Astrocyte of the hippocampus (primary cell): ENCODE data around the gene LTF.
"Not testable (repeated sequence)": the region's sequence is repeated elsewhere in the genome, so short reads cannot be mapped to it uniquely, and the experiment has no call there.

Experiments used
- DNase-seq: peaks from one replicate; pipeline ENCODE4 v3.0.0; 2011; ENCODE audit warnings: low read depth, low spot score

The LTF gene

GRCh38 chr3:46416125-46416810 lies 48.4 kb downstream of the LTF start:
- DNase-seq, result no peak

DNA sequence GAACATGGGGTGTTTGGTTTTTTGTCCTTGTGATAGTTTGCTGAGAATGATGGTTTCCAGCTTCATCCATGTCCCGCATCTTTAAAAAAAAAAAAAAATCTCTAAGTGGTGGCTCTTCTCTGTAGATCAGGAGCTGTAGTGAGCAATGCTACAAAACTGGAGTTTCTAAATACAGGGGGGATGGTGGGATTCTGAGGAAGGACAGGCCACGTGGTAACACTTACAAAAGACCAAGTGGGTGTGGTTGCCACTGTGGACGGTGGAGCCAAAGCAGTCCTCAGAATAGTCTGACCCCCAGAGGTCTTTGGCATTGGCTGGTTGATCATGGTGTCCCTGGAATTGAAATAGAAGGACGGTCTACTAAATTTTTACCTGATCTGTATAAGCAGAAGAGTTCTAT lies 50.0 kb downstream of the LTF start:
- DNase-seq, result no peak

DNA sequence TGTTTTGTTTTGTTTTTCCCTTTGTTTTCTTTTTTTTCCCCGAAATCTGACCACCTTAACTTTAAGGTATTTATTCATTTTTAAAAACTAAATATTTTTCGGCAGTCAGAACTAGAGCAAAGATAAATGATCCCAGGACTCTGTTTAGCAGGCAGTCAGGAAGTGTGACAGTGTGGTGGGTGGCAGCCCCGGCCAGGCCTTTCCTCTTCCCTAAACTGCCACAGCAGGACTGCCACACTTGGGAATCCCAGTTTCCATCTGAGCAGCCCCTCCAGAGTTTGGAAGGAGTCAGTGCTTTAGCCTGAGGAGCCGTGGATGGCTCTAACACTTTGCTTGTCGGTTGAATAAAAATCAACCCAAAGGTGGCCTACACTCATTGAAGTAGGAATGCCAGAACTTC lies 50.8 kb downstream of the LTF start:
- no peak for DNase-seq

- DNase-seq, result no peak
These were observed 51.9 kb downstream of the LTF start for GRCh38 chr3:46412786-46413298.

DNA sequence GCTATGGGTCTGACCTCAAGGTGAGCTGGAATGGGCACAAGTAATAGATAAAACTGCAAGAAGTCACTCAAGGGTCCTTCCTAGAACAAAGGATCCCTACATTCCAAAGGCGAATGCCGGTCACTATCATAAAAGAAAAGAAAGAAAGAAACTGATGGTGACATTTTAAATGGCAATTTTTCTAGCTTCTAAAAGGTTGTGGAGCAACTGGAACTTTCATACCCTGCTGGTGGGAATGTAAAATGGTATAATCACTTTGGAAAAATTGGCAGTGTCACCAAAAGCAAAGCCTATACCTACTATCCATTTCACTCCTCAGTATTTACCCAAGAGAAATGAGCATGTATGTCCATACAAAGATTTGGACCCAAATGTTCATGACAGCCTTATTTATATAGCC lies 53.4 kb downstream of the LTF start:
- no peak for DNase-seq

- peak; percentile 37 for DNase-seq
These were observed 54.0 kb downstream of the LTF start for GRCh38 chr3:46410669-46411068.

- no peak for DNase-seq
These were observed 54.8 kb downstream of the LTF start for GRCh38 chr3:46409739-46410489.

DNA sequence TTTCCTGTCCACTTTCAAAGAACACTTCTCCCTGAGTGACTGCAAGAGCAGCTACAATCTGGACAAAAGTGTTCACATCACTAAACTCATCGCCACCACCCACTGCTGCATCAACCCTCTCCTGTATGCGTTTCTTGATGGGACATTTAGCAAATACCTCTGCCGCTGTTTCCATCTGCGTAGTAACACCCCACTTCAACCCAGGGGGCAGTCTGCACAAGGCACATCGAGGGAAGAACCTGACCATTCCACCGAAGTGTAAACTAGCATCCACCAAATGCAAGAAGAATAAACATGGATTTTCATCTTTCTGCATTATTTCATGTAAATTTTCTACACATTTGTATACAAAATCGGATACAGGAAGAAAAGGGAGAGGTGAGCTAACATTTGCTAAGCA lies 55.9 kb downstream of the LTF start:
- DNase-seq, result no peak

- no peak for DNase-seq
These were observed 56.7 kb downstream of the LTF start for GRCh38 chr3:46407970-46408369.

- DNase-seq, result no peak
These were observed 57.7 kb downstream of the LTF start, which contains the start of the genes CCR5AS and CCRL2 for GRCh38 chr3:46406788-46407611. Gene CCR5AS (minus strand): TSS chr3:46407066. Gene CCRL2 (plus strand): TSS chr3:46407259. CDS start chr3:46408080, 821 bp downstream.

GRCh38 chr3:46406443-46406787 lies 58.3 kb downstream of the LTF start:
- no peak for DNase-seq

DNA sequence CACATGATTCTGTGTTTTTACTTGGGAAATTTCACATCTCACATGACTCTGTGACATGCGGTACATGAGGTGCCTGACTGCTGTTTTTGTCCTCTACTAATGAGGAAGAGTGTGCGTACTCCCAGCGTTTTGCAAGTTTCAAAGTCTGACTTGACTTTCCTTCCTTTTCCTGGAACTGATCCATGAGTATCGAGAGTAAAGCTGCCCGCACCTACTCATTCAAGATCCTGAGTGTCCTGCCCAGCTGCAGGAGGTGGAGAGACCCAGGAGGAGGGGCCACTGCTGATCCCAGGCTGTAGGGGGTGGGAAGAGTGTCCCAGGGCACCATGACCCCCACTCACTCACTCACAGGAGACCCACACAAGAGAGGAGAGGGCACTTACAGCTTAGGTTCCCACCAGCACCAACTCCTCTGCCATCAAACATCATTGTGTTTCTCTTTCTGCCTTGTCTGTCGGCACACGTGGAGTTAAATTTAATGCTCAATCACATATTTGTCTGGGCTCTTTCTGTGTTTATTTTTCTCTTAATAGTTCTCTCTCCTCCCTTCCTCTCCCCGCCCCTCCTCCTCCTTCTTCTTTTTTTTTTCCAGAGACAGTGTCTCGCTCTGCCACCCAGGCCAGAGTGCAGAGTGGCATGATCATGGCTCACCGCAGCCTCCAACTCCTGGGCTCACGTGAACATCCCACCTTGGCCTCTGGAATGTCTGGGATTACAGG lies 59.2 kb downstream of the LTF start:
- DNase-seq, result no peak

GRCh38 chr3:46402902-46403301 lies 61.8 kb downstream of the LTF start:
- DNase-seq, result not testable (repeated sequence)

DNA sequence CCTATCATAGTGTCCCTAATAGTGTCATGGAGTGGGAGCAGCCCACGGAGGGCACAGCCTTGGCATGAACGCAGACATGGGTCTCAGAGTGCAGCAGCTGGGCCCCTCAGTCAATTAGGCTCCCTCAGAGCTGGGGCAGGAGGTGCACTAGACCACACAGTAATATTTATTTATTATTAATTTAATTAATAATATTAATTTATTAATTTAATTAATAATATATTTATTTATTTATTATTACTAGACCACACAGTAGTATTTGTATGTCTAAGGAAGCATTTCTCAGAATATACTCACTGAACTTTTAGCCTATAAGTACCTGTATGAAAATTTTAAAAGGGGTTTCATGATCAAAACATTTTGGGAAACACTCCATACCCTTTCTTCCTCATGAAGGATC lies 63.1 kb downstream of the LTF start:
- DNase-seq, result no peak

DNA sequence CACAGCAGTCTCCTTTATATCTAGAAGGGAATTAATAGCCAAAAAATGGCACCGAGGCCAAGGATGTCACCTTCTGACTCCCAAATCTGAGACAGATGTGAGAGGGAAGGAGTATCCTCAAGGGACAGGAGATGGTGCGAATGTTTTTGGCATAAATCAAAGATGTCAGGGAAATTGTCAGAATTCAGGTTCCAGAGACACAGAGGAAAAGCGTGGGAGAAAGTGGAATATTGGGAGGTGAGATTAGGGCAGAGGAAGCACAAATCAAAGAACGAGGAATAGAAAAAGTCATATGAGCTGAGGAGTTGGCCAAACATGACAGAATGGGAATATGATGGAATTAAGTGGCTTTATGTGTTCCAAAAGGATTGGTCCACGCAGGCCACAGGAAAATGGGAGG lies 63.9 kb downstream of the LTF start:
- DNase-seq, result no peak

GRCh38 chr3:46400000-46400734 lies 64.5 kb downstream of the LTF start:
- DNase-seq, result no peak

- DNase-seq, result no peak
These were observed 65.1 kb downstream of the LTF start for GRCh38 chr3:46399557-46399956.

- no peak for DNase-seq
These were observed 65.6 kb downstream of the LTF start for GRCh38 chr3:46399098-46399497.

- DNase-seq, result no peak
These were observed 66.3 kb downstream of the LTF start for GRCh38 chr3:46398186-46398955.

GRCh38 chr3:46397111-46397510 lies 67.6 kb downstream of the LTF start:
- DNase-seq, result no peak
